Ammon's horn (tissue), 1 donor: Measurements from ENCODE around the gene FBF1.
"Not testable (repeated sequence)": the region's sequence is repeated elsewhere in the genome, so short reads cannot be mapped to it uniquely, and the experiment has no call there.

Experiments used
- DNase-seq: peaks from one replicate; pipeline ENCODE4 v3.0.0-alpha.2; 2016; ENCODE audit warnings: low spot score

The FBF1 gene

GRCh38 chr17:75876190-75876937 is 64.5 kb downstream of the FBF1 start:
- DNase-seq, result no peak

- DNase-seq, result no peak
Observed at GRCh38 chr17:75875940-75876189, 65.0 kb downstream of the FBF1 start.

- DNase-seq, result no peak
Observed at GRCh38 chr17:75875182-75875939, 65.5 kb downstream of the FBF1 start.

- no peak for DNase-seq
Observed at GRCh38 chr17:75874323-75875181, 66.3 kb downstream of the FBF1 start.

GRCh38 chr17:75873587-75874322 is 67.1 kb downstream of the FBF1 start:
- DNase-seq, result no peak

DNA sequence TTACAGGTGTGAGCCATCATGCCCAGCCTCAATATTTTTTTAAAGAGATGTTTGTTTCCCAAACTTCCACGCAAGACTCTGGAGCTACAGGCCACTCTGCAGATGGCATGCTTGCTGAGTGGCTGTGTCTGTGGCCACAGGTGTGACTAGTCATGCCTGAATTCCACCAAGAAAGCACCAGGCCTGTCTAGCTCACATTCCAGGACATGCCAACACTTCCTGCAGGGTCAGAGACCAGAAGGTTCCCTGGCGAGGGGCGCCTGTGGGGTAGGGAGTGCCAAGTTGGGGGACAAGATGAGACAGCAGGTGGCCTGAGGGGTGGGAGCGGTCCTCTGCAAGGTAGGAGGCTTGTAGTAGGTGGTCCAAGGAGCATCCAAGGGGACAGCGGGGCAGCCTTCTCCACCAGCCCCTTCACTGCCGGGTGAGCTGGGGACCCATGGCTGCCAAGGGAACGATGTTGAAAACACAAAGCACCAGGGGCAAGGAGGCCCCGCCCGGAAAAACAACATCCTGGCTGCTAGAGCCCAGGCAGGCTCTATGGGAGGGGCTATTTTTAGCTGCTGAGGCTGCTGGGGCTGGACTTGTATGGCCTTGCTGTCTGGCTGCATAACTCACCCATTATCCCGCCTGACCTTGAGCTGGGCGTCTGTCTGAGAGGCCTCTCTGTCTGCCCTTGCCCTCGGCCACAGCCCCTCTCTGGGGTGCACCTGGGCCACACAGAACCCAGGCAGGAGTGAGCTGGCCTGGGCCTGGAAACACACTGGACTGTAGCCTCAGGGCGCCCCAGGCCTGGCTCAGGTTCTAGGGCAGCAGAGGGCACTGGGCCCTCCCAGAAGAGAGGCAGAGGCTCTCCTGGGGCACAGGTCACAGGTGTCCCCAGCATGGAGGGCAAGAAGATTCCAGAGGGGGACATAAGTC is 68.1 kb downstream of the FBF1 start:
- DNase-seq, result peak; percentile 60

DNA sequence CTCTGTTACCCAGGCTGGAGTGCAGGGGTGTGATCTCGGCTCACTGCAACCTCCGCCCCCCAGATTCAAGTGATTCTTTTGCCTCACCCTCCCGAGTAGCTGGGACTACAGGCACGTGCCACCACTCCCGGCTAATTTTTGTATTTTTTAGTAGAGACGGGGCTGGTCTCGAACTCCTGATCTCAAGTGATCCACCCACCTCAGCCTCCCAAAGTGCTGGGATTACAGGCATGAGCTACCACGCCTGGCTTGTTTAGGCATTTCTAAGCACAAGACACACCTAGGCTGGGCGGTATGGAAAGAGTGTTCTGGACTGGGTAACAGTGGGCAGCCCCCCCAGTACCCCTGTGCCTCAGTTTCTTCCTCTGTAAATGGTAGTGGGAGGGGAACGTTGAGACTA is 70.6 kb downstream of the FBF1 start:
- not testable (repeated sequence) for DNase-seq

GRCh38 chr17:75869282-75870141 is 71.3 kb downstream of the FBF1 start:
- peak; percentile 83 for DNase-seq

DNA sequence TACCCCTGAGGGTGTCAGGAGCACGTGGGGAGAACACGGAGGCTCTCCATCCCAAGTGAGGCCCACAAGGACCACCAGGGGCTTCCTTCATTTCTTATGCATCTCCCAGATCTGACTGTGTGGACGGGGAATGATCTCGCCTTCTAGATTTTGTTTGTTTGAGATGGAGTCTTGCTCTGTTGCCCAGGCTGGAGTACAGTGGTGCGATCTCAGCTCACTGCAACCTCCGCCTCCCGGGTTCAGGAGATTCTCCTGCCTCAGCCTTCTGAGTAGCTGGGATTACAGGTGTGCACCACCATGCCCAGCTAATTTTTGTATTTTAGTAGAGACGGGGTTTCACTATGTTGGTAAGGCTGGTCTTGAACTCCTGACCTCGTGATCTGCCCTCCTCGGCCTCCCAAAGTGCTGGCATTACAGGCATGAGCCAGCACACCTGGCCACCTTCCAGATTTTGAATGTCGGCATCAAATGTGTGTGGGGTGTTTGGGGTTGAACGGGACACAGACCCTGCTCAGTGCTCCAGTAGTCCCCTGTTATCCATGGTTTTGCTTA is 72.0 kb downstream of the FBF1 start:
- DNase-seq, result not testable (repeated sequence)

- DNase-seq, result not testable (repeated sequence)
Observed at GRCh38 chr17:75865404-75866188, 75.2 kb downstream of the FBF1 start.

GRCh38 chr17:75864887-75865286 is 76.0 kb downstream of the FBF1 start:
- not testable (repeated sequence) for DNase-seq

- no peak for DNase-seq
Observed at GRCh38 chr17:75864448-75864871, 76.4 kb downstream of the FBF1 start.

DNA sequence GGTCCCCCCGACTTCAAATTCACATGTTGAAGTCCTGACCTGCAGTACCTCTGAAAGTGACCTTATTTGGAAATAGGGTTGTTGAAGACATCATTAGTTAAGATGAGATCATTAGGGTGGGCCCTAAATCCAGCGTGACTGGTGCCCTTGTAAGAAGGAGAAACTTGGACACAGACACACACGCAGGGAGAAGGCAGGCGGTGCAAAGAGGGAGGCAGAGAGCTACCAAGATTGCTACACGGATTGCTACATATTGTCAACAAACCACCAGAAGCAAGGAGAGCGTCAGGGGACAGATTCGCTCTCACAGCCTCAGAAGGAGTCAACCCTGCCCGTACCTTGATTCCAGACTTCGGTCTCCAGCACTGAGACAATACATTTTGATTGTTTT is 78.9 kb downstream of the FBF1 start:
- DNase-seq, result no peak
